ENCODE data around the gene MT2A.
A peak's percentile ranks its signal among the peaks of the same experiment; 100 is the strongest.
"Not testable (repeated sequence)": the region's sequence is repeated elsewhere in the genome, so short reads cannot be mapped to it uniquely, and the experiment has no call there.

The MT2A gene

GRCh38 chr16:56617212-56618085 is 9.1 kb downstream of the MT2A start:
- TF ChIP-seq, protein P1, sequence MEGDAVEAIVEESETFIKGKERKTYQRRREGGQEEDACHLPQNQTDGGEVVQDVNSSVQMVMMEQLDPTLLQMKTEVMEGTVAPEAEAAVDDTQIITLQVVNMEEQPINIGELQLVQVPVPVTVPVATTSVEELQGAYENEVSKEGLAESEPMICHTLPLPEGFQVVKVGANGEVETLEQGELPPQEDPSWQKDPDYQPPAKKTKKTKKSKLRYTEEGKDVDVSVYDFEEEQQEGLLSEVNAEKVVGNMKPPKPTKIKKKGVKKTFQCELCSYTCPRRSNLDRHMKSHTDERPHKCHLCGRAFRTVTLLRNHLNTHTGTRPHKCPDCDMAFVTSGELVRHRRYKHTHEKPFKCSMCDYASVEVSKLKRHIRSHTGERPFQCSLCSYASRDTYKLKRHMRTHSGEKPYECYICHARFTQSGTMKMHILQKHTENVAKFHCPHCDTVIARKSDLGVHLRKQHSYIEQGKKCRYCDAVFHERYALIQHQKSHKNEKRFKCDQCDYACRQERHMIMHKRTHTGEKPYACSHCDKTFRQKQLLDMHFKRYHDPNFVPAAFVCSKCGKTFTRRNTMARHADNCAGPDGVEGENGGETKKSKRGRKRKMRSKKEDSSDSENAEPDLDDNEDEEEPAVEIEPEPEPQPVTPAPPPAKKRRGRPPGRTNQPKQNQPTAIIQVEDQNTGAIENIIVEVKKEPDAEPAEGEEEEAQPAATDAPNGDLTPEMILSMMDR (IDR thresholded peaks at IDR 0.05; ENCODE audit: control insufficient read depth, insufficient read depth, low read depth, low read length, missing control alignments) = no peak
- H3K4me3 ChIP-seq (ENCODE audit: control insufficient read depth, low read depth, low read length) = peak overlapping the region; percentile 16
- no peak for DNase-seq (ENCODE audit: low read depth)

DNA sequence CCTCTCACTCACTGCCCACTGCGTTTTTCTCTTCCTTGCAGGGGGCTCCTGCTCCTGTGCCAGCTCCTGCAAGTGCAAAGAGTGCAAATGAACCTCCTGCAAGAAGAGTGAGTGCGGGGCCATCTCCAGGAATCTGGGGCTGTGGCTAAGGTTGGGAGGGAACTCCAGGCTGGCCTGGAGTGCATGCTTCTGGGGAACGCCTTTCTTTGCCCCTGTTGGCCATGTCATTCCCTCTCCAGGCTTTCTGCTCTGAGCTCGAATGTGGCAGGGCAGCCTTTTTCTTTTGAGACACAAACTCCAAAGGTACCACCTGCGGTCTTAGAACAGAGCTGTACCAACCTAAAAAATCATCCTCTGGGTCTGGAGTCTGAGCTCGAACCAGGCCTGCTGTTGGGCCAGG is 9.8 kb downstream of the MT2A start:
- no peak overlapping the region for H3K4me3 ChIP-seq (ENCODE audit: control insufficient read depth, low read depth, low read length)
- TF ChIP-seq, protein P1 (IDR thresholded peaks at IDR 0.05; ENCODE audit: control insufficient read depth, insufficient read depth, low read depth, low read length, missing control alignments) = no peak
- DNase-seq (ENCODE audit: low read depth) = no peak

DNA sequence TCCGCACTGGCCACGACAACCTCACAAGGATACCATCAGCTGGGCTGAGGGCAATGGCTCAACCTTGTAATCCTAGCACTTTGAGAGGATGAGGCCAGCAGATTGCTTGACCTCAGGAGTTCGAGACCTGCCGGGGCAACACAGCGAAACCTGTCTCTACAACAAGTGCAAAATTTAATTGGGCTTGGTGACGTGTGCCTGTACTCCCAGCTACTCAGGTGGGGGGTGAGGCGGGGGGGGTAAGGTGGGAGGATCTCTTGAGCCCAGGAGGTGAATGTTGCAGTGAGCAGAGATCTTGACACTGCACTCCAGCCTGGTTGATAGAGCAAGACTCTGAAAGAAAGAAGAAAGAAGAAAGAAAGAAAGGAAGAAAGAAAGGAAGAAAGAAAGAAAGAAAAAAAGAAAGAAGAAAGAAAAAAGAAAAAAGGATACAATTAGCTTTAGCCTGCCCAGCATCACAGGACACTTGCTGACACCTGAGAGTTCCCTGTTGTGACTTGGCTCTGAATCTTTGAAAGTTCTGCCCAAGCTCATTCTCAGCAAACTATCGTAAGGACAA is 12.0 kb downstream of the MT2A start:
- H3K4me3 ChIP-seq (ENCODE audit: control insufficient read depth, low read depth, low read length) = no peak overlapping the region
- DNase-seq (ENCODE audit: low read depth) = no peak

GRCh38 chr16:56621665-56622445 is 13.5 kb downstream of the MT2A start:
- not testable (repeated sequence) for DNase-seq (ENCODE audit: low read depth); H3K4me3 ChIP-seq (ENCODE audit: control insufficient read depth, low read depth, low read length)

More for the DNA sequence above, 12.0 kb downstream of the MT2A start:
- TF ChIP-seq, protein P1 (IDR thresholded peaks at IDR 0.05; ENCODE audit: control insufficient read depth, insufficient read depth, low read depth, low read length, missing control alignments) = no peak

- not testable (repeated sequence) for H3K4me3 ChIP-seq (ENCODE audit: control insufficient read depth, low read depth, low read length); DNase-seq (ENCODE audit: low read depth)
Measured at GRCh38 chr16:56623184-56623583, 14.8 kb downstream of the MT2A start.

DNA sequence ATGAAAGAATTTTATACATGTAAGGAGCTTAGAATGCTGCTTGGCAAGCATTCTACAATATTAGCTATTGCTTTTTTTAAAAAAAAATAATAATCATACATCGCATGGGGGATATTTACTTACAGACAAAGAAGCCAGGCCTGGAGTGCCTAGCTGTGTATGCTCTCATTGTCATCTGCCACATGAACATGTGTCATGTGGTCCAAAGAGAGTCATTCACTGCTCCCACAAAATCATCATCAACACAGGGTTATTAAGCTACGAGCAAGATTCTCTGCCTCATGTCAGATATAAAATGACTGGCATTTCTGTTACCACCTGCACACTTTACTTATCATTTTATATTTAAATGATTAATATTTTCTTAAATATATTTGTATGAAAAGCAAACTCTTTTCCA is 15.3 kb downstream of the MT2A start:
- TF ChIP-seq, protein P1 (IDR thresholded peaks at IDR 0.05; ENCODE audit: control insufficient read depth, insufficient read depth, low read depth, low read length, missing control alignments) = no peak
- no peak for DNase-seq (ENCODE audit: low read depth)
- no peak overlapping the region for H3K4me3 ChIP-seq (ENCODE audit: control insufficient read depth, low read depth, low read length)

DNA sequence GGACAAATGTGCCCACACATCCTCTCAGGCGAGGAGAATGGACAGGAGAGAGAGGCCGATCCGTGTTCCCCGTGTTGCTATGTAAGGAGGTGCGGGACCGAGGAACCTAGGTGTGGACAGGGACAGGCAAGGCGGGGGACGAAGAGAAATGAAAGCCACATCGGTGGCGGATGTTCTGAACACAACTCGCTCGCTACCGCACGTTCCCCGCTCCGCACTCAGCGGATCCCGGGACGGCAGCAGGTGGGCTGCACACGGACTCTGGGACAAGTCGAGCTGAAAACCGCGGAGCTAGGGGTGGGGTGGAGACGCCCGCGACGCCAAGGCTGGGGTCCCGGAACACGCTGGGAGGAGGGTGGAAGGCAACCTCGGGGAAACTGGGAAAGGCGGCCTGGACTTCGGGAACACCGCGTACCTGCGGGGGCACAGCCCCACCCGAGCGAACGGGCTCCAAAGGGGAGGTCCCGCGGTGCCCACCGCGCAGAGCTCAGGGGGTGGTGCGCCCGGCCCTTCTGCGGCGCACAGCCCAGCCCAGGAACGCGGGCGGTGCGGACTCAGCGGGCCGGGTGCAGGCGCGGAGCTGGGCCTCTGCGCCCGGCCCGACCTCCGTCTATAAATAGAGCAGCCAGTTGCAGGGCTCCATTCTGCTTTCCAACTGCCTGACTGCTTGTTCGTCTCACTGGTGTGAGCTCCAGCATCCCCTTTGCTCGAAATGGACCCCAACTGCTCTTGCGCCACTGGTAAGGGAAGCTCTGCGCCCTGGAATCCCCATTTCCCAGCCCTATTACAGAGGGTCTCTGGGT is 17.0 kb downstream of the MT2A start, which contains the start of gene MT1E:
Gene MT1E (plus strand): TSS at position 642 of the 803 bp plus-strand sequence. CDS start 71 bp downstream, at position 713.
- DNase-seq (ENCODE audit: low read depth) = peak; percentile 20
- peak within 1 kb of the TSS; percentile 81 for H3K4me3 ChIP-seq (ENCODE audit: control insufficient read depth, low read depth, low read length)
- TF ChIP-seq, protein P1 (IDR thresholded peaks at IDR 0.05; ENCODE audit: control insufficient read depth, insufficient read depth, low read depth, low read length, missing control alignments) = no peak

All from AG09309 (cell line).